NCI-H1436 treated with DMSO at 0.1 percent for 48 hours (cell line): ENCODE results near the gene SST.

ENCODE experiments used
- DNase-seq: peaks from one replicate; lab custom pipeline; 2025; lab: John Stamatoyannopoulos, UW

The SST gene

GRCh38 chr3:187629711-187630110 lies 40.5 kb downstream of the SST start:
- no peak for DNase-seq

- no peak for DNase-seq
Measured at GRCh38 chr3:187628169-187628568, 42.0 kb downstream of the SST start.

- no peak for DNase-seq
Measured at GRCh38 chr3:187626581-187626980, 43.6 kb downstream of the SST start.

- DNase-seq, result no peak
Measured at GRCh38 chr3:187624588-187624987, 45.6 kb downstream of the SST start.

- no peak for DNase-seq
Measured at GRCh38 chr3:187623285-187623814, 46.8 kb downstream of the SST start.

GRCh38 chr3:187621881-187622280 lies 48.3 kb downstream of the SST start:
- no peak for DNase-seq

GRCh38 chr3:187619461-187619860 lies 50.7 kb downstream of the SST start:
- DNase-seq, result no peak
